ENCODE measurements around the gene LMO1. TPM values are rescaled to one million over a fixed set of nuclear protein-coding genes. Genes with fewer than 3 reads are reported as not detected.

LMO1 gene
- total and polyA plus RNA-seq, 10 of the 15 experiments (the other 5 are each of a cell fraction or from before 2014, with no cell fraction given): not detected

DNA sequence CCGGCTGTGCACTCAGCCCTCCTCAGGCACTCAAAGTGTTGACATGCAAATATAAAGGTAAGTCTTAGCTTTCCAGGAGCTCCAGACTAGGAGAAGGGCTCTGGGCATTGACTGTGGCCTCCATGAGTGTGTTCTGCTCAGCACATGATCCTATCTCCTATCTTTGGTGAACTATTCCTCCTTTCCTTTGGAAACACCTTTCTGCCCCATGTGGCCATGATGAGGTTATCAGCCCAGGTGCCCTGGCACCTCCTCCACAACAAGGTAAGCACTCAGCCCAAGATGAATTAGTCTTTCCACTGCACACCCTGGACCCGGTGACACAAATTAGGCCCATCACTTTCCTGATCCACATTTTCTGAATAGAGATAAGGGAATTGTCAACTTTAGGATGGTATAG lies 37.9 kb upstream of the LMO1 start:
- in situ Hi-C loops (cut with MboI): no loop called here
- TF ChIP-seq, protein P1, sequence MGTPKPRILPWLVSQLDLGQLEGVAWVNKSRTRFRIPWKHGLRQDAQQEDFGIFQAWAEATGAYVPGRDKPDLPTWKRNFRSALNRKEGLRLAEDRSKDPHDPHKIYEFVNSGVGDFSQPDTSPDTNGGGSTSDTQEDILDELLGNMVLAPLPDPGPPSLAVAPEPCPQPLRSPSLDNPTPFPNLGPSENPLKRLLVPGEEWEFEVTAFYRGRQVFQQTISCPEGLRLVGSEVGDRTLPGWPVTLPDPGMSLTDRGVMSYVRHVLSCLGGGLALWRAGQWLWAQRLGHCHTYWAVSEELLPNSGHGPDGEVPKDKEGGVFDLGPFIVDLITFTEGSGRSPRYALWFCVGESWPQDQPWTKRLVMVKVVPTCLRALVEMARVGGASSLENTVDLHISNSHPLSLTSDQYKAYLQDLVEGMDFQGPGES (IDR thresholded peaks at IDR 0.05): no peak
- TF ChIP-seq BMI1 (IDR thresholded peaks at IDR 0.05; ENCODE audit: borderline replicate concordance) (no peak), NRF1 (conservative IDR thresholded peaks at IDR 0.05; ENCODE audit: low read depth, low read length) (no peak), PAX8 (IDR thresholded peaks at IDR 0.05) (no peak), SMARCA5 (IDR thresholded peaks at IDR 0.05) (no peak), LARP7 (IDR thresholded peaks at IDR 0.05) (no peak)
- TF ChIP-seq, protein P2, sequence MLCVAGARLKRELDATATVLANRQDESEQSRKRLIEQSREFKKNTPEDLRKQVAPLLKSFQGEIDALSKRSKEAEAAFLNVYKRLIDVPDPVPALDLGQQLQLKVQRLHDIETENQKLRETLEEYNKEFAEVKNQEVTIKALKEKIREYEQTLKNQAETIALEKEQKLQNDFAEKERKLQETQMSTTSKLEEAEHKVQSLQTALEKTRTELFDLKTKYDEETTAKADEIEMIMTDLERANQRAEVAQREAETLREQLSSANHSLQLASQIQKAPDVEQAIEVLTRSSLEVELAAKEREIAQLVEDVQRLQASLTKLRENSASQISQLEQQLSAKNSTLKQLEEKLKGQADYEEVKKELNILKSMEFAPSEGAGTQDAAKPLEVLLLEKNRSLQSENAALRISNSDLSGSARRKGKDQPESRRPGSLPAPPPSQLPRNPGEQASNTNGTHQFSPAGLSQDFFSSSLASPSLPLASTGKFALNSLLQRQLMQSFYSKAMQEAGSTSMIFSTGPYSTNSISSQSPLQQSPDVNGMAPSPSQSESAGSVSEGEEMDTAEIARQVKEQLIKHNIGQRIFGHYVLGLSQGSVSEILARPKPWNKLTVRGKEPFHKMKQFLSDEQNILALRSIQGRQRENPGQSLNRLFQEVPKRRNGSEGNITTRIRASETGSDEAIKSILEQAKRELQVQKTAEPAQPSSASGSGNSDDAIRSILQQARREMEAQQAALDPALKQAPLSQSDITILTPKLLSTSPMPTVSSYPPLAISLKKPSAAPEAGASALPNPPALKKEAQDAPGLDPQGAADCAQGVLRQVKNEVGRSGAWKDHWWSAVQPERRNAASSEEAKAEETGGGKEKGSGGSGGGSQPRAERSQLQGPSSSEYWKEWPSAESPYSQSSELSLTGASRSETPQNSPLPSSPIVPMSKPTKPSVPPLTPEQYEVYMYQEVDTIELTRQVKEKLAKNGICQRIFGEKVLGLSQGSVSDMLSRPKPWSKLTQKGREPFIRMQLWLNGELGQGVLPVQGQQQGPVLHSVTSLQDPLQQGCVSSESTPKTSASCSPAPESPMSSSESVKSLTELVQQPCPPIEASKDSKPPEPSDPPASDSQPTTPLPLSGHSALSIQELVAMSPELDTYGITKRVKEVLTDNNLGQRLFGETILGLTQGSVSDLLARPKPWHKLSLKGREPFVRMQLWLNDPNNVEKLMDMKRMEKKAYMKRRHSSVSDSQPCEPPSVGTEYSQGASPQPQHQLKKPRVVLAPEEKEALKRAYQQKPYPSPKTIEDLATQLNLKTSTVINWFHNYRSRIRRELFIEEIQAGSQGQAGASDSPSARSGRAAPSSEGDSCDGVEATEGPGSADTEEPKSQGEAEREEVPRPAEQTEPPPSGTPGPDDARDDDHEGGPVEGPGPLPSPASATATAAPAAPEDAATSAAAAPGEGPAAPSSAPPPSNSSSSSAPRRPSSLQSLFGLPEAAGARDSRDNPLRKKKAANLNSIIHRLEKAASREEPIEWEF (IDR thresholded peaks at IDR 0.05; ENCODE audit: insufficient replicate concordance, low read depth, low read length): no peak
- TF ChIP-seq, protein P3, sequence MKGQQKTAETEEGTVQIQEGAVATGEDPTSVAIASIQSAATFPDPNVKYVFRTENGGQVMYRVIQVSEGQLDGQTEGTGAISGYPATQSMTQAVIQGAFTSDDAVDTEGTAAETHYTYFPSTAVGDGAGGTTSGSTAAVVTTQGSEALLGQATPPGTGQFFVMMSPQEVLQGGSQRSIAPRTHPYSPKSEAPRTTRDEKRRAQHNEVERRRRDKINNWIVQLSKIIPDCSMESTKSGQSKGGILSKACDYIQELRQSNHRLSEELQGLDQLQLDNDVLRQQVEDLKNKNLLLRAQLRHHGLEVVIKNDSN (IDR thresholded peaks at IDR 0.05; ENCODE audit: borderline replicate concordance, extremely low read length, insufficient read depth, low read depth, low read length): no peak
- TF ChIP-seq, protein P4, sequence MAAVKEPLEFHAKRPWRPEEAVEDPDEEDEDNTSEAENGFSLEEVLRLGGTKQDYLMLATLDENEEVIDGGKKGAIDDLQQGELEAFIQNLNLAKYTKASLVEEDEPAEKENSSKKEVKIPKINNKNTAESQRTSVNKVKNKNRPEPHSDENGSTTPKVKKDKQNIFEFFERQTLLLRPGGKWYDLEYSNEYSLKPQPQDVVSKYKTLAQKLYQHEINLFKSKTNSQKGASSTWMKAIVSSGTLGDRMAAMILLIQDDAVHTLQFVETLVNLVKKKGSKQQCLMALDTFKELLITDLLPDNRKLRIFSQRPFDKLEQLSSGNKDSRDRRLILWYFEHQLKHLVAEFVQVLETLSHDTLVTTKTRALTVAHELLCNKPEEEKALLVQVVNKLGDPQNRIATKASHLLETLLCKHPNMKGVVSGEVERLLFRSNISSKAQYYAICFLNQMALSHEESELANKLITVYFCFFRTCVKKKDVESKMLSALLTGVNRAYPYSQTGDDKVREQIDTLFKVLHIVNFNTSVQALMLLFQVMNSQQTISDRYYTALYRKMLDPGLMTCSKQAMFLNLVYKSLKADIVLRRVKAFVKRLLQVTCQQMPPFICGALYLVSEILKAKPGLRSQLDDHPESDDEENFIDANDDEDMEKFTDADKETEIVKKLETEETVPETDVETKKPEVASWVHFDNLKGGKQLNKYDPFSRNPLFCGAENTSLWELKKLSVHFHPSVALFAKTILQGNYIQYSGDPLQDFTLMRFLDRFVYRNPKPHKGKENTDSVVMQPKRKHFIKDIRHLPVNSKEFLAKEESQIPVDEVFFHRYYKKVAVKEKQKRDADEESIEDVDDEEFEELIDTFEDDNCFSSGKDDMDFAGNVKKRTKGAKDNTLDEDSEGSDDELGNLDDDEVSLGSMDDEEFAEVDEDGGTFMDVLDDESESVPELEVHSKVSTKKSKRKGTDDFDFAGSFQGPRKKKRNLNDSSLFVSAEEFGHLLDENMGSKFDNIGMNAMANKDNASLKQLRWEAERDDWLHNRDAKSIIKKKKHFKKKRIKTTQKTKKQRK (IDR thresholded peaks at IDR 0.05; ENCODE audit: low read depth, low read length): no peak
- TF ChIP-seq, protein P5, sequence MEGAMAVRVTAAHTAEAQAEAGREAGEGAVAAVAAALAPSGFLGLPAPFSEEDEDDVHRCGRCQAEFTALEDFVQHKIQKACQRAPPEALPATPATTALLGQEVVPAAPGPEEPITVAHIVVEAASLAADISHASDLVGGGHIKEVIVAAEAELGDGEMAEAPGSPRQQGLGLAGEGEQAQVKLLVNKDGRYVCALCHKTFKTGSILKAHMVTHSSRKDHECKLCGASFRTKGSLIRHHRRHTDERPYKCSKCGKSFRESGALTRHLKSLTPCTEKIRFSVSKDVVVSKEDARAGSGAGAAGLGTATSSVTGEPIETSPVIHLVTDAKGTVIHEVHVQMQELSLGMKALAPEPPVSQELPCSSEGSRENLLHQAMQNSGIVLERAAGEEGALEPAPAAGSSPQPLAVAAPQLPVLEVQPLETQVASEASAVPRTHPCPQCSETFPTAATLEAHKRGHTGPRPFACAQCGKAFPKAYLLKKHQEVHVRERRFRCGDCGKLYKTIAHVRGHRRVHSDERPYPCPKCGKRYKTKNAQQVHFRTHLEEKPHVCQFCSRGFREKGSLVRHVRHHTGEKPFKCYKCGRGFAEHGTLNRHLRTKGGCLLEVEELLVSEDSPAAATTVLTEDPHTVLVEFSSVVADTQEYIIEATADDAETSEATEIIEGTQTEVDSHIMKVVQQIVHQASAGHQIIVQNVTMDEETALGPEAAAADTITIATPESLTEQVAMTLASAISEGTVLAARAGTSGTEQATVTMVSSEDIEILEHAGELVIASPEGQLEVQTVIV (IDR thresholded peaks at IDR 0.05; ENCODE audit: borderline replicate concordance, partially characterized antibody): no peak

More for the DNA sequence above, 37.9 kb upstream of the LMO1 start:
- intact Hi-C loops (cut with micrococcal nuclease; ENCODE audit: unreplicated experiment): no loop called here
- 12% methylated on average over 2 of the region's 2 CpGs for WGBS (ENCODE audit: insufficient coverage, insufficient replicate concordance, low lambda C conversion rate, missing lambda C conversion rate)
- no TSS peak for BruUV-seq (replicated peaks)
- DNase-seq (ENCODE audit: low read depth, low spot score) (no peak), FAIRE-seq (no peak), ATAC-seq (no peak)
- no peak overlapping the region for H2AFZ ChIP-seq (ENCODE audit: control insufficient read depth, low read depth, low read length)
- CTCF ChIA-PET: interaction anchor here (0.5 kb wide), 1 partner anchor 39 kb away, joined by 3 read pairs; no protein-coding TSS in a partner anchor
- H3K79me2 ChIP-seq (ENCODE audit: control insufficient read depth, insufficient read depth, low read length): no peaks in the 10 kb centered on the region
- no peak overlapping the region for H3K4me3 ChIP-seq
- POLR2A ChIA-PET: no interaction called here
- SMC1A ChIA-PET (ENCODE audit: uncharacterized antibody, unreplicated experiment): no interaction called here
- no peaks in the 10 kb centered on the region; the same call in 2 of the 3 replicates for H3K9me3 ChIP-seq (replicated peaks; ENCODE audit: control insufficient read depth, insufficient read depth, low read length)
- H3K27ac ChIP-seq (ENCODE audit: control insufficient read depth, insufficient read depth): no peak overlapping the region
- H3K4me2 ChIP-seq (ENCODE audit: control insufficient read depth, insufficient read depth): no peak overlapping the region
- RAD21 ChIA-PET (ENCODE audit: unreplicated experiment): no interaction called here
- H3K27me3 ChIP-seq (replicated peaks in 1 of 2; ENCODE audit: control insufficient read depth in 2 of 2, insufficient read depth in 2 of 2, low read length in 1 of 2): no peaks in the 10 kb centered on the region
- no peak overlapping the region for H3K9ac ChIP-seq (ENCODE audit: control insufficient read depth, insufficient read depth, low read length)
- H3K36me3 ChIP-seq (ENCODE audit: control insufficient read depth in 2 of 2, insufficient read depth in 2 of 2, low read length in 1 of 2): no peaks in the 10 kb centered on the region
- no peaks in the 10 kb centered on the region for H3K4me1 ChIP-seq (ENCODE audit: control insufficient read depth, insufficient read depth, low read length)
- H4K20me1 ChIP-seq (ENCODE audit: control insufficient read depth, insufficient read depth): no peaks in the 10 kb centered on the region

Data from GM12878 (cell line).